Hematopoietic multipotent progenitor cell treated with erythropoietin and hydrocortisone succinate and interleukin-3 and kit ligand, for 15 days (in vitro differentiated cells): ENCODE results near the gene ST3GAL3.
"Not testable (repeated sequence)": the region's sequence is repeated elsewhere in the genome, so short reads cannot be mapped to it uniquely, and the experiment has no call there.

Source experiments
- DNase-seq: peaks from one replicate; pipeline ENCODE4 v3.0.0-alpha.2; 2015; ENCODE audit warnings: low spot score

The ST3GAL3 gene

GRCh38 chr1:43757343-43758053 lies 50.2 kb downstream of the ST3GAL3 start:
- DNase-seq: no peak

GRCh38 chr1:43760745-43761317 lies 53.5 kb downstream of the ST3GAL3 start:
- DNase-seq: no peak

- DNase-seq: peak; percentile 82
Observed at GRCh38 chr1:43763497-43763973, 56.2 kb downstream of the ST3GAL3 start.

- no peak for DNase-seq
Observed at GRCh38 chr1:43764581-43764980, 57.2 kb downstream of the ST3GAL3 start.

- DNase-seq: no peak
Observed at GRCh38 chr1:43766086-43766784, 58.9 kb downstream of the ST3GAL3 start.

GRCh38 chr1:43766818-43767525 lies 59.6 kb downstream of the ST3GAL3 start:
- no peak for DNase-seq

GRCh38 chr1:43768168-43768567 lies 60.8 kb downstream of the ST3GAL3 start:
- no peak for DNase-seq

- DNase-seq: no peak
Observed at GRCh38 chr1:43769350-43769908, 62.1 kb downstream of the ST3GAL3 start.

GRCh38 chr1:43770111-43770510 lies 62.8 kb downstream of the ST3GAL3 start:
- no peak for DNase-seq

- DNase-seq: no peak
Observed at GRCh38 chr1:43772978-43773377, 65.6 kb downstream of the ST3GAL3 start.

- no peak for DNase-seq
Observed at GRCh38 chr1:43773821-43774220, 66.5 kb downstream of the ST3GAL3 start.

GRCh38 chr1:43774359-43774758 lies 67.0 kb downstream of the ST3GAL3 start:
- DNase-seq: no peak

- peak; percentile 18 for DNase-seq
Observed at GRCh38 chr1:43776043-43776761, 68.9 kb downstream of the ST3GAL3 start.

GRCh38 chr1:43777916-43778315 lies 70.6 kb downstream of the ST3GAL3 start:
- not testable (repeated sequence) for DNase-seq

GRCh38 chr1:43779266-43779665 lies 71.9 kb downstream of the ST3GAL3 start:
- no peak for DNase-seq

- no peak for DNase-seq
Observed at GRCh38 chr1:43779805-43780403, 72.6 kb downstream of the ST3GAL3 start.

- DNase-seq: no peak
Observed at GRCh38 chr1:43781574-43781973, 74.2 kb downstream of the ST3GAL3 start.

- DNase-seq: no peak
Observed at GRCh38 chr1:43783096-43783670, 75.8 kb downstream of the ST3GAL3 start.

GRCh38 chr1:43783671-43784205 lies 76.4 kb downstream of the ST3GAL3 start:
- no peak for DNase-seq

- DNase-seq: no peak
Observed at GRCh38 chr1:43786201-43786958, 79.0 kb downstream of the ST3GAL3 start.
